Adrenal gland (tissue), 12 donors: ENCODE data around the gene LAPTM4A. TPM values are rescaled to one million over a fixed set of nuclear protein-coding genes. Genes with fewer than 3 reads are reported as not detected.
"Not testable (repeated sequence)": the region's sequence is repeated elsewhere in the genome, so short reads cannot be mapped to it uniquely, and the experiment has no call there.

Source experiments
- DNase-seq, 7 donors: peaks; one replicate each; pipeline ENCODE4 v3.0.0-alpha.2; 2019 to 2020
- H3K27ac ChIP-seq, 5 donors: fragments of 200-600 bp; sonication (generic) in 4 of 5; 1 replicate in 3 of 5; 2 replicates in 2 of 5; pipeline versions ENCODE4 v1.5.1 to v1.8.0; 2016 to 2020; ENCODE audit warnings: mild to moderate bottlenecking in 1 of 5
- H3K27me3 ChIP-seq: fragments of 200-600 bp; 2 replicates; pipeline ENCODE4 v1.8.0; 2021
- H3K36me3 ChIP-seq, 2 donors: fragments of 200-600 bp; replicated peaks in 1 of 2; 1 replicate in 1 of 2; 2 replicates in 1 of 2; pipeline versions ENCODE4 v1.5.1 to v1.8.0; 2018 to 2022
- H3K4me1 ChIP-seq, 2 donors: fragments of 200-600 bp; replicated peaks in 1 of 2; 1 replicate in 1 of 2; 2 replicates in 1 of 2; pipeline versions ENCODE4 v1.5.1 to v1.8.0; 2018 to 2021
- H3K4me3 ChIP-seq, 4 donors: fragments of 200-600 bp; sonication (generic) in 3 of 4; one replicate each; pipeline ENCODE4 v1.5.1; 2016 to 2018
- H3K9me3 ChIP-seq, 3 donors: fragments of 200-600 bp; sonication (generic) in 1 of 3; replicated peaks in 1 of 3; 1 replicate in 2 of 3; 2 replicates in 1 of 3; pipeline versions ENCODE4 v1.5.1 to v1.8.0; 2016 to 2021
- POLR2A ChIP-seq, 2 donors: fragments of 450-650 bp; IDR thresholded peaks; one replicate each; pipeline ENCODE4 v1.6.1; 2017; ENCODE audit warnings: antibody characterized with exemption in 2 of 2, mild to moderate bottlenecking in 2 of 2, moderate library complexity in 1 of 2
- WGBS, 4 donors: extraction: QIAGEN DNeasy Blood & Tissue Kit in 2 of 4; methylation state at CpG; one replicate each; pipeline versions ENCODE4 v1.1.5 to v1.1.7; 2013 to 2017; 5-methylcytosine and 5-hydroxymethylcytosine counted together
- intact Hi-C, 2 donors: fragments of 100-400 bp; cut with DNase I; formaldehyde crosslinking; loops; one replicate each; pipeline versions ENCODE4 v1.14.1 to v1.15.0; 2022 to 2023
- polyA plus RNA-seq, 3 donors: library from polyadenylated mRNA; stranded (reverse); fragments of 200-250 nt in 2 of 3; fragments of 350-450 nt in 1 of 3; fragmentation: Illumina TruSeq in 1 of 3; extraction: RNeasy Lipid Tissue Mini Kit (QIAGEN cat#74804) in 1 of 3; gene quantifications; one replicate each; pipeline ENCODE4 v1.2.3, GENCODE V29; 2013 to 2014
- total RNA-seq, 9 donors: library from RNA; depleted of rRNA in 4 of 9; stranded (reverse); fragments of >200 nt in 4 of 9; fragments of 120-200 nt in 1 of 9; fragmentation: NEBNext Ultra II Directional in 1 of 9; extraction: Animal tissue kit (Norgen Biotek cat#: 25700) in 1 of 9; gene quantifications; one replicate each; pipeline versions ENCODE4 v1.1.0 to v1.2.4, GENCODE V29; 2013 to 2023
- TF ChIP-seq, protein P1 (sequence below), 6 experiments: fragments of 450-650 bp in 4 of 6; fragments of 200-600 bp in 2 of 6; sonication (generic) in 1 of 6; IDR thresholded peaks; 1 replicate in 5 of 6; 2 replicates in 1 of 6; pipeline versions ENCODE4 v1.5.1 to v1.8.0; 2016 to 2021; ENCODE audit warnings: antibody characterized with exemption in 6 of 6, mild to moderate bottlenecking in 2 of 6, moderate library complexity in 1 of 6
- donor health status: healthy with polysubstance abuse.
- donor health status: Bipolar disorder and iron deficiency.
- donor health status: DM: yes; HTN: yes; CAD: no.
- donor health status: DM: no; HTN: no; CAD: no.
- donor health status: DM: no; HTN: no; CAD: no.
- donor health status: DM: yes; HTN: yes; CAD: no.

LAPTM4A gene
- total and polyA plus RNA-seq, 12 donors: 58.8 to 684 (median 229) TPM

DNA sequence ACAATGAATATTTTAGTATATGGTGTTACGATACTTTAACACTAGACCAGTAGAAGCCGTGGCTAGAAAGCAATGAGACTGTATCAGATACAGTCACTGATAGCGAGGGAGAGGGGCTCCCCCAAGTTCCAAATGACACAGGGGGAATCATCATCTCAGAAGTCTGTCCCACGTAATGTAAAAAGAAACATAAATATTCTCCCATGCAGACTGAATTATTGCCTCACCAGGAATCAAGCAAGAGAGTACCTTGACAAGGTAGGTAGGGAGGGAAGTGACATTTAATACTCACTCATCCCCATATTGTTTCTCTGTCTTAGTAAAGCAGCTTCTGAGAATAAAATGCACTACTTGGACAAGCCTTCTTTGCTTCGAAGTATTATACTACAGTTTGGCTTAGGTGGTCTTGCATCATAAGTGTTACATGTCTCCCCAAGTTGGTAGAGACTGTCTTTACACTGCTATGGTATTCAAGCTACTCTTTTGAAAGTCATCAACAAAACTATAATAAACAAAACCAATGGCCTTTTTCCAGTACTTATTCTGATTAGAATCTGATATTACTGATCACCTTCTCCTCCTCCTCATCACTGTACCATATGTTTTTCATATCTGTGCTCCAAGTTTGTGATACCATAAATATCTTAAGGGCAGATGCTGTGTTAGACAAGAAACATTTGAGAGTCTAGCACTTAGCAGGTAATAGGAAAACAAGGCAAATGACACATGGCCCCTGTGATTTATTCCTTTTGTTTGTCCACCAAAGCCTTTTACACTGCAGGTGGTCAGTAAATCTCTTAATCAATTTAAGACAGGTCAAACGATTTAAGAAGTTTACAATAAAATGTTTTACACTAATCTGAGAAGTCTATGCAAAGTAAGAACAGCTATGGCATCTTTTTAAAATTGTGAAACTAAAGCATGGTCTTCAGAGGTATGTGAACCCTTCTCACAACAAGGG is 2.7 kb downstream of the LAPTM4A start:
- peak overlapping the region in 2 of 5 donors; percentile 99 for H3K27ac ChIP-seq

DNA sequence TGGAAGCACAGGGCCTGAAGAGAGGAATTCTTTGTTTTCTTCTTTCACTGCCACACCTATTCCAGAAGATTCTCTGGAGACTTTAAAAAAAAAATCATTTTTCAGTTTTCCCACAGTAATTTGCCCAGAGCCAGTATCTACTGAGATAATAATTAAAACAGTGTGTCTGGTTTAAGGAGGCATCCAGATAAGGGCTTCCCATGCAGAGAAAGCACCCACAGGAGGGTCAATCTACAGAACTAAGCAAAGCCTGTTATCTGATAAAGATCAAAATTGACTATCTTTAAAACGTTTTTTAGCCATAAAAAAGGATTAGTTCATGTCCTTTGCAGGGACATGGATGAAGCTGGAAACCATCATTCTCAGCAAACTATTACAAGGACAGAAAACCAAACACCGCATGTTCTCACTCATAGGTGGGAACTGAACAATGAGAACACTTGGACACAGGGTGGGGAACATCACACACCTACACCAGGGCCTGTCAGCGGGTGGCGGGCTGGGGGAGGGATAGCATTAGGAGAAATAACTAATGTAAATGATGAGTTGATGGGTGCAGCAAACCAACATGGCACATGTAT is 5.6 kb downstream of the LAPTM4A start:
- H3K27me3 ChIP-seq, H3K36me3 ChIP-seq, DNase-seq, H3K4me3 ChIP-seq, intact Hi-C loops, H3K9me3 ChIP-seq: not testable (repeated sequence)
- Histone ChIP-seq H3K27ac (peak overlapping the region in 1 of 5 donors; percentile 11), H3K4me1 (peaks cover 37 to 44% of the 10 kb centered on the region in 2 donors)
- 54 to 70% (median 63%) methylated on average over 4 of the region's 4 CpGs for WGBS, 4 donors

More for the DNA sequence above, 2.7 kb downstream of the LAPTM4A start:
- Histone ChIP-seq H3K4me3 (peak overlapping the region in 1 of 4 donors; percentile 91), H3K27me3 (no peaks in the 10 kb centered on the region), H3K4me1 (peaks cover 35 to 52% of the 10 kb centered on the region in 2 donors), H3K9me3 (no peaks in the 10 kb centered on the region), H3K36me3 (no peaks in the 10 kb centered on the region)
- TF ChIP-seq POLR2A (IDR thresholded peaks at IDR 0.05): no peak
- TF ChIP-seq, protein P1, sequence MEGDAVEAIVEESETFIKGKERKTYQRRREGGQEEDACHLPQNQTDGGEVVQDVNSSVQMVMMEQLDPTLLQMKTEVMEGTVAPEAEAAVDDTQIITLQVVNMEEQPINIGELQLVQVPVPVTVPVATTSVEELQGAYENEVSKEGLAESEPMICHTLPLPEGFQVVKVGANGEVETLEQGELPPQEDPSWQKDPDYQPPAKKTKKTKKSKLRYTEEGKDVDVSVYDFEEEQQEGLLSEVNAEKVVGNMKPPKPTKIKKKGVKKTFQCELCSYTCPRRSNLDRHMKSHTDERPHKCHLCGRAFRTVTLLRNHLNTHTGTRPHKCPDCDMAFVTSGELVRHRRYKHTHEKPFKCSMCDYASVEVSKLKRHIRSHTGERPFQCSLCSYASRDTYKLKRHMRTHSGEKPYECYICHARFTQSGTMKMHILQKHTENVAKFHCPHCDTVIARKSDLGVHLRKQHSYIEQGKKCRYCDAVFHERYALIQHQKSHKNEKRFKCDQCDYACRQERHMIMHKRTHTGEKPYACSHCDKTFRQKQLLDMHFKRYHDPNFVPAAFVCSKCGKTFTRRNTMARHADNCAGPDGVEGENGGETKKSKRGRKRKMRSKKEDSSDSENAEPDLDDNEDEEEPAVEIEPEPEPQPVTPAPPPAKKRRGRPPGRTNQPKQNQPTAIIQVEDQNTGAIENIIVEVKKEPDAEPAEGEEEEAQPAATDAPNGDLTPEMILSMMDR (IDR thresholded peaks at IDR 0.05): no peak
- intact Hi-C loops: no loop called here
- WGBS, 4 donors: 36 to 43% (median 40%) methylated on average over 6 of the region's 6 CpGs
- DNase-seq: no peak

DNA sequence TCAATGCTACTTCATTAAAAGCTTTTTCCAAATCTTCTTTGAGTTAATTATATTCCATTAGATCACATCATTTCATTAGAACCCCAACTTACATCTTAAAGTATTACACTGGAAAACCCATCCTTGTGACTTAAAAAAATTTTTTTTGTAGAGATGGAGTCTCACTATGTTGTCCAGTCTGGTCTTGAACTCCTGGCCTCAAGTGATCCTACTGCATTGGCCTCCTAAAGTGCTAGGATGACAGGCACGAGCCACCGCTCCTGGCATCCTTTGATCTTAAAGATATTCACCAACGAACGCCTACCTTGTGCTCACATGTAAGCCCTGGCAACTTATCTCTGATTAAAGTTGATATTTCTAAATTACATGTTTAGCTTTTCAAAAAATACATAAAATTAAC is 6.7 kb downstream of the LAPTM4A start:
- H3K36me3 ChIP-seq: peaks cover 0 to 10% of the 10 kb centered on the region in 2 donors
- H3K27ac ChIP-seq: no peak overlapping the region
- 78 to 87% (median 81%) methylated on average over 4 of the region's 4 CpGs for WGBS, 4 donors
- no peaks in the 10 kb centered on the region for H3K9me3 ChIP-seq
- H3K27me3 ChIP-seq: no peaks in the 10 kb centered on the region
- no peak for TF ChIP-seq POLR2A (IDR thresholded peaks at IDR 0.05)
- TF ChIP-seq, protein P1 (IDR thresholded peaks at IDR 0.05): no peak
- DNase-seq: no peak
- H3K4me1 ChIP-seq: peaks cover 37 to 44% of the 10 kb centered on the region in 2 donors
- intact Hi-C loops: no loop called here
- no peak overlapping the region for H3K4me3 ChIP-seq

DNA sequence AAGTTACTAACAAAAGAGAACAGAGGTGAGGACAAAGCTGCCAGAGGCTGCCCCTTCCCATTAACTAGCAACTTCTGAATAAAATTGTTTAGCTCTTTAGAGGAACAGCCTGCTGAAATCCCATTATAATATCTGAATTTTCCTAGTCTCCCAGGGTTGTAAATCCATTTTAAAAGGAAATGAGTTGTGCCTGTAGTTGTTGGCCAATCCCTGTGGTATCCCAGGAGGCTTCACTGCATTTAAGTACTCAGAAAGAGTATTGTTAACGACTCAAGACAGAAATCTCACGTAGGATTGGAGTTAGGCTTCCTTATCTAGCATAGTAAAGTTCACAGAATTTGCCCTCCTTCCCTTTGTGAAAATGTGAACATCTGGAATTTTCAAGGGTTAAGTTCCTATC is 8.9 kb downstream of the LAPTM4A start:
- intact Hi-C loops: no loop called here
- Histone ChIP-seq H3K4me1 (peaks cover 21 to 25% of the 10 kb centered on the region in 2 donors), H3K4me3 (no peak overlapping the region), H3K27me3 (no peaks in the 10 kb centered on the region), H3K27ac (no peak overlapping the region), H3K9me3 (no peaks in the 10 kb centered on the region), H3K36me3 (peaks cover 0 to 31% of the 10 kb centered on the region in 2 donors)
- 18 to 36% (median 26%) methylated on average over 2 of the region's 2 CpGs for WGBS, 4 donors
- DNase-seq: no peak
- TF ChIP-seq POLR2A (IDR thresholded peaks at IDR 0.05): no peak
- TF ChIP-seq, protein P1 (IDR thresholded peaks at IDR 0.05): no peak
